Measurements from ENCODE around the gene NPY4R. TPM values are rescaled to one million over a fixed set of nuclear protein-coding genes. Genes with fewer than 3 reads are reported as not detected.

The NPY4R gene, protein sequence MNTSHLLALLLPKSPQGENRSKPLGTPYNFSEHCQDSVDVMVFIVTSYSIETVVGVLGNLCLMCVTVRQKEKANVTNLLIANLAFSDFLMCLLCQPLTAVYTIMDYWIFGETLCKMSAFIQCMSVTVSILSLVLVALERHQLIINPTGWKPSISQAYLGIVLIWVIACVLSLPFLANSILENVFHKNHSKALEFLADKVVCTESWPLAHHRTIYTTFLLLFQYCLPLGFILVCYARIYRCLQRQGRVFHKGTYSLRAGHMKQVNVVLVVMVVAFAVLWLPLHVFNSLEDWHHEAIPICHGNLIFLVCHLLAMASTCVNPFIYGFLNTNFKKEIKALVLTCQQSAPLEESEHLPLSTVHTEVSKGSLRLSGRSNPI
- total RNA-seq (ENCODE audit: low replicate concordance), result 0.12 and 0.15 TPM in 2 replicates

DNA sequence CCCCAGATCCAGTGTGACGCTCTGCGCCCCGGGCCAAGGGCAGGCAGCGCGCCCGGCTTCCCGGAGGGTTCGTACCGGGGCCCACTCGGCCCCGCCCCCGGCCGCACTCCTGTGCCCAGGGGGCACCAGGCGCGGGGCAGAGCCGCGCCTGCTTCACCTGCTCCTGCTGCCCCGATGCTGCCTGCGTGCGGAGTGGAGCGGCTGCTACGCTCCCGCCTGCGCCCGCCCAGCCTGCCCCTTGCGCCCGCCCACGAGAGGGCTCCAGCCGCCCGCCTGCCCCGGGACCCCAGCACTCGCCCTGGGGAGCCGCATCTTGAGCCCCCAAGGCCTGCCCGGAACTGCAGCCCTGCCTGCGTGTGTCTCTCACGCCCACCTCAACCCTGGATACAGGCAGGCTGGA is at the start of gene NPY4R:
NPY4R (minus strand) TSS at position 194 of the 400 bp plus-strand sequence. CDS start 3,323 bp downstream, outside the sequence.

Other genes with a start within 250 kb of the NPY4R start
- not detected in 2 replicates for gene ANTXRL, start 179.0 kb downstream of the NPY4R start, total RNA-seq (ENCODE audit: low replicate concordance)
- 0.23 TPM in 1 of 2 replicates, not detected in the other for gene ANXA8L1, start 90.2 kb downstream of the NPY4R start, total RNA-seq (ENCODE audit: low replicate concordance)
- 0.08 TPM in 1 of 2 replicates, not detected in the other for gene GPRIN2, start 90.7 kb upstream of the NPY4R start, total RNA-seq (ENCODE audit: low replicate concordance)
- 0.08 and 0.59 TPM in 2 replicates for gene SYT15, start 113.2 kb upstream of the NPY4R start, total RNA-seq (ENCODE audit: low replicate concordance)